IMR-90 (cell line): Measurements from ENCODE around the gene C11orf21. TPM values are rescaled to one million over a fixed set of nuclear protein-coding genes. Genes with fewer than 3 reads are reported as not detected.

Experiments
- ATAC-seq: fragments of 200-7000 bp; cut with Tn5 transposase; 2 replicates; pipeline ENCODE4 v1.9.1; 2020; ENCODE audit warnings: low read depth, mild to moderate bottlenecking, moderate library complexity
- BruUV-seq: library from RNA; stranded (reverse); fragments of 400-500 nt; replicated peaks from 2 replicates; lab custom pipeline; 2021; lab: Mats Ljungman, UMichigan
- CTCF ChIA-PET: fragments of 300-600 bp; formaldehyde crosslinking; extraction: SDS; loops from one replicate; lab custom pipeline; 2021; ENCODE audit warnings: antibody characterized with exemption; lab: Yijun Ruan, JAX
- POLR2A ChIA-PET: fragments of 300-600 bp; sonication (Branson Sonifier 250); formaldehyde crosslinking; loops from one replicate; lab custom pipeline; 2022; ENCODE audit warnings: antibody characterized with exemption; ENCODE audit not compliant: unreplicated experiment; lab: Charles Lee
- DNase-seq: peaks from one replicate; pipeline ENCODE4 v3.0.0; 2013
- H2AFZ ChIP-seq: replicated peaks from 2 replicates; pipeline ENCODE3; 2013; ENCODE audit warnings: low read length, mild to moderate bottlenecking; ENCODE audit not compliant: poor library complexity
- H2AK5ac ChIP-seq: 2 replicates; pipeline ENCODE4 v1.6.1; 2013; ENCODE audit warnings: low read depth, low read length, inconsistent platforms
- H2AK9ac ChIP-seq: replicated peaks from 2 replicates; pipeline ENCODE3; 2013; ENCODE audit warnings: mild to moderate bottlenecking, low read depth, low read length, moderate library complexity; ENCODE audit not compliant: poor library complexity
- H2BK120ac ChIP-seq: 2 replicates; pipeline ENCODE4 v1.6.1; 2013; ENCODE audit warnings: low read depth, low read length, inconsistent platforms
- H2BK15ac ChIP-seq: 3 replicates; pipeline ENCODE4 v1.6.1; 2013; ENCODE audit warnings: low read depth, low read length, inconsistent platforms
- H2BK20ac ChIP-seq: 2 replicates; pipeline ENCODE4 v1.6.1; 2013; ENCODE audit warnings: low read depth, mild to moderate bottlenecking, inconsistent platforms, low read length, moderate library complexity
- H2BK5ac ChIP-seq: 2 replicates; pipeline ENCODE4 v1.6.1; 2013; ENCODE audit warnings: mild to moderate bottlenecking, low read depth, low read length, inconsistent platforms; ENCODE audit not compliant: poor library complexity, severe bottlenecking
- H3K14ac ChIP-seq: replicated peaks from 2 replicates; pipeline ENCODE4 v1.6.1; 2013; ENCODE audit warnings: low read depth, low read length, inconsistent platforms
- H3K18ac ChIP-seq: 2 replicates; pipeline ENCODE4 v1.6.1; 2013; ENCODE audit warnings: low read depth, low read length, control low read depth
- H3K23ac ChIP-seq: 2 replicates; pipeline ENCODE4 v1.6.1; 2013; ENCODE audit warnings: low read depth, low read length, inconsistent platforms
- H3K27ac ChIP-seq: 2 replicates; pipeline ENCODE4 v1.5.1; 2013; ENCODE audit warnings: mild to moderate bottlenecking, control low read depth, low read length; ENCODE audit not compliant: insufficient read depth
- H3K27me3 ChIP-seq: 2 replicates; pipeline ENCODE4 v1.6.1; 2013; ENCODE audit warnings: low read length; ENCODE audit not compliant: control insufficient read depth, insufficient read depth
- H3K36me3 ChIP-seq: 2 replicates; pipeline ENCODE4 v1.6.1; 2013; ENCODE audit warnings: low read length, mixed read lengths; ENCODE audit not compliant: control insufficient read depth, insufficient read depth
- H3K4ac ChIP-seq: 2 replicates; pipeline ENCODE4 v1.6.1; 2013; ENCODE audit warnings: low read depth, low read length, inconsistent platforms
- H3K4me1 ChIP-seq: 2 replicates; pipeline ENCODE4 v1.6.1; 2013; ENCODE audit warnings: low read length, mixed read lengths; ENCODE audit not compliant: control insufficient read depth, insufficient read depth
- H3K4me2 ChIP-seq: 2 replicates; pipeline ENCODE4 v1.6.1; 2013; ENCODE audit warnings: low read depth, mild to moderate bottlenecking, control low read depth, low read length, moderate library complexity
- H3K4me3 ChIP-seq: 2 replicates; pipeline ENCODE4 v1.5.1; 2013; ENCODE audit warnings: low read depth, mild to moderate bottlenecking, control low read depth, low read length, moderate library complexity; ENCODE audit not compliant: insufficient read depth
- H3K56ac ChIP-seq: 2 replicates; pipeline ENCODE4 v1.6.1; 2013; ENCODE audit warnings: low read length, inconsistent platforms; ENCODE audit not compliant: insufficient read depth; ENCODE audit errors: extremely low read depth
- H3K79me1 ChIP-seq, 2 experiments: 2 replicates each; pipeline ENCODE4 v1.6.1; 2013; ENCODE audit warnings: low read length in 2 of 2, inconsistent platforms in 1 of 2, low read depth in 1 of 2
- H3K9ac ChIP-seq: 2 replicates; pipeline ENCODE4 v1.6.1; 2013; ENCODE audit warnings: low read depth, low read length, control low read depth
- H3K9me1 ChIP-seq: 2 replicates; pipeline ENCODE4 v1.6.1; 2013; ENCODE audit warnings: low read length, inconsistent platforms; ENCODE audit not compliant: insufficient read depth
- H3K9me3 ChIP-seq: 2 replicates; pipeline ENCODE4 v1.6.1; 2013; ENCODE audit warnings: low read length; ENCODE audit not compliant: control insufficient read depth, insufficient read depth
- H4K20me1 ChIP-seq: 2 replicates; pipeline ENCODE4 v1.6.1; 2013; ENCODE audit warnings: low read length, inconsistent platforms; ENCODE audit not compliant: insufficient read depth
- H4K5ac ChIP-seq: 2 replicates; pipeline ENCODE4 v1.6.1; 2013; ENCODE audit warnings: mild to moderate bottlenecking, low read depth, low read length, control low read depth
- H4K8ac ChIP-seq, 2 experiments: 2 replicates each; pipeline ENCODE4 v1.6.1; 2013; ENCODE audit warnings: low read depth in 2 of 2, low read length in 2 of 2, control low read depth in 1 of 2, inconsistent platforms in 1 of 2
- H4K91ac ChIP-seq: 2 replicates; pipeline ENCODE4 v1.6.1; 2013; ENCODE audit warnings: low read depth, low read length, inconsistent platforms; ENCODE audit not compliant: insufficient read depth
- BHLHE40 ChIP-seq: fragments of 150-350 bp; IDR thresholded peaks from 2 replicates; pipeline ENCODE4 v1.6.1; 2016; ENCODE audit warnings: mild to moderate bottlenecking, low read depth, low read length
- CEBPB ChIP-seq: IDR thresholded peaks from 2 replicates; pipeline ENCODE4 v1.6.1; 2012; ENCODE audit warnings: low read depth, low read length, improper control_type of control experiment
- CHD1 ChIP-seq: IDR thresholded peaks from 2 replicates; pipeline ENCODE4 v1.6.1; 2012; ENCODE audit warnings: low read depth, low read length, improper control_type of control experiment
- ELK1 ChIP-seq: fragments of 150-350 bp; IDR thresholded peaks from 2 replicates; pipeline ENCODE4 v1.6.1; 2016; ENCODE audit warnings: low read depth, mild to moderate bottlenecking, low read length, moderate library complexity, borderline replicate concordance
- FOS ChIP-seq: fragments of 150-350 bp; IDR thresholded peaks from 2 replicates; pipeline ENCODE4 v1.6.1; 2016; ENCODE audit warnings: low read depth, low read length
- MAFK ChIP-seq: IDR thresholded peaks from 2 replicates; pipeline ENCODE4 v1.6.1; 2012; ENCODE audit warnings: low read depth, low read length, improper control_type of control experiment
- MAZ ChIP-seq: IDR thresholded peaks from 2 replicates; pipeline ENCODE4 v1.6.1; 2012; ENCODE audit warnings: low read depth, mild to moderate bottlenecking, low read length, improper control_type of control experiment, moderate library complexity, borderline replicate concordance
- MXI1 ChIP-seq: IDR thresholded peaks from 2 replicates; pipeline ENCODE4 v1.6.1; 2012; ENCODE audit warnings: low read depth, mild to moderate bottlenecking, low read length, moderate library complexity, borderline replicate concordance
- NFE2L2 ChIP-seq: fragments of 150-350 bp; IDR thresholded peaks from 2 replicates; pipeline ENCODE4 v1.6.1; 2016; ENCODE audit warnings: low read depth, mild to moderate bottlenecking, low read length
- POLR2A ChIP-seq: IDR thresholded peaks from 2 replicates; pipeline ENCODE4 v1.6.1; 2012; ENCODE audit warnings: mild to moderate bottlenecking, low read depth, low read length
- RAD21 ChIP-seq: IDR thresholded peaks from 2 replicates; pipeline ENCODE4 v1.6.1; 2012; ENCODE audit warnings: low read length, improper control_type of control experiment
- RCOR1 ChIP-seq: IDR thresholded peaks from 2 replicates; pipeline ENCODE4 v1.6.1; 2012; ENCODE audit warnings: mild to moderate bottlenecking, low read length, improper control_type of control experiment; ENCODE audit not compliant: insufficient replicate concordance
- RFX5 ChIP-seq: IDR thresholded peaks from 2 replicates; pipeline ENCODE4 v1.8.0; 2012; ENCODE audit warnings: low read depth, mild to moderate bottlenecking, low read length, moderate library complexity
- SMC3 ChIP-seq: fragments of 150-350 bp; IDR thresholded peaks from 2 replicates; pipeline ENCODE4 v1.6.1; 2016; ENCODE audit warnings: low read depth, mild to moderate bottlenecking, antibody characterized with exemption, low read length, moderate library complexity
- WGBS, 2 experiments: methylation state at CpG; one replicate each; pipeline versions ENCODE4 v1.1.5 to v1.1.7; 2013; ENCODE audit warnings: missing lambda C conversion rate in 2 of 2; ENCODE audit not compliant: insufficient read length in 1 of 2; ENCODE audit errors: extremely low coverage in 2 of 2; 5-methylcytosine and 5-hydroxymethylcytosine counted together
- dilution Hi-C: fragments of 300-500 bp; cut with HindIII; formaldehyde crosslinking; loops from one replicate; pipeline ENCODE4 v1.14.3; 2018; ENCODE audit warnings: low sequenced_read_pairs; ENCODE audit not compliant: unreplicated experiment
- in situ Hi-C: fragments of 300-500 bp; cut with MboI; formaldehyde crosslinking; loops from 3 replicates; pipeline ENCODE4 v1.14.3; 2019; ENCODE audit warnings: low sequenced_read_pairs, inconsistent platforms, mixed read lengths
- intact Hi-C: fragments of 100-400 bp; cut with micrococcal nuclease; formaldehyde crosslinking; loops from 2 replicates; pipeline ENCODE4 v1.10.0; 2022
- polyA plus RNA-seq, 3 experiments: library from polyadenylated mRNA; depleted of rRNA; stranded (reverse); fragments of >200 nt; gene quantifications; 2 replicates each; pipeline ENCODE4 v1.2.3, GENCODE V29; 2012; ENCODE audit warnings: low replicate concordance in 1 of 3
- total RNA-seq: library from RNA; depleted of rRNA; stranded (reverse); fragments of >200 nt; gene quantifications from 2 replicates; pipeline ENCODE4 v1.2.3, GENCODE V29; 2012
- TF ChIP-seq, protein P1 (sequence below): fragments of 150-350 bp; IDR thresholded peaks from 2 replicates; pipeline ENCODE4 v1.6.1; 2017; ENCODE audit warnings: mild to moderate bottlenecking, antibody characterized with exemption, low read length, low read depth
- TF ChIP-seq, protein P2 (sequence below): conservative IDR thresholded peaks from 2 replicates; pipeline ENCODE4 v1.5.1; 2012; ENCODE audit warnings: mild to moderate bottlenecking, low read depth, low read length, improper control_type of control experiment

The C11orf21 gene
- total and polyA plus RNA-seq, 2 of the 4 experiments (the other 2 are of a cell fraction) = not detected

DNA sequence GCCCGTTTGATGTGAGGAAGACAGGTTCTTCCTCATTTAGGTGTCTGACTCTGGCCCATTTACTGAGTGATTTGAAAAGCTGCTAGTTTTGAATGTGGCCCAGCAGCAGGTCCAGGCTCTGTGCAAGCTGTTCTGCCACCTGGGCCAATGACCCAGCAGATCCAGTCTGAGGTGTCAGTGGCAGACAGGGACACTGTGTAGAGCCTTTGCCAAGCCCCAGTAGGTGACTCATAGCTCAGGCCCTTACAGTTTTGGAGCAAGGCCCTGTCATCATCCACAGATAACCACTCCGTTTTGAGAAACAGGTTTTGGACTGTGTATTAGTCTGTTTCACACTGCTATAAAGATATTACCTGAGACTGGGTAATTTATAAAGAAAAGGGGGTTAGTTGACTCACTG lies 24.0 kb upstream of the C11orf21 start:
- DNase-seq (peak; percentile 35), ATAC-seq (no peak; the same call in 1 of the 2 replicates)

More for the DNA sequence above, 24.0 kb upstream of the C11orf21 start:
- Histone ChIP-seq H4K91ac (no peak overlapping the region), H3K56ac (no peak overlapping the region), H3K9me3 (no peaks in the 10 kb centered on the region; the same call in 1 of the 2 replicates), H2BK5ac (no peak overlapping the region), H2AK9ac (no peak overlapping the region), H2BK15ac (no peak overlapping the region), H3K9me1 (no peaks in the 10 kb centered on the region), H4K20me1 (no peaks in the 10 kb centered on the region), H3K4me1 (no peaks in the 10 kb centered on the region), H2AK5ac (no peak overlapping the region), H3K4me2 (no peak overlapping the region), H3K4me3 (no peak overlapping the region), H2BK20ac (no peak overlapping the region), H3K4ac (no peak overlapping the region), H3K79me1 (no peaks in the 10 kb centered on the region), H2BK120ac (no peak overlapping the region), H4K5ac (no peak overlapping the region), H3K27me3 (peaks cover 6% of the 10 kb centered on the region), H2AFZ (no peak overlapping the region), H3K27ac (no peak overlapping the region), H3K18ac (no peak overlapping the region), H3K36me3 (no peaks in the 10 kb centered on the region), H3K23ac (no peak overlapping the region), H3K14ac (no peak overlapping the region), H4K8ac (no peak overlapping the region), H3K9ac (no peak overlapping the region)
- intact Hi-C loops (no loop called here), in situ Hi-C loops (no loop called here), dilution Hi-C loops (no loop called here)
- TF ChIP-seq CEBPB = no peak
- TF ChIP-seq POLR2A = no peak
- no peak for TF ChIP-seq RCOR1
- TF ChIP-seq BHLHE40 = no peak
- TF ChIP-seq CHD1 = no peak
- TF ChIP-seq, protein P1, sequence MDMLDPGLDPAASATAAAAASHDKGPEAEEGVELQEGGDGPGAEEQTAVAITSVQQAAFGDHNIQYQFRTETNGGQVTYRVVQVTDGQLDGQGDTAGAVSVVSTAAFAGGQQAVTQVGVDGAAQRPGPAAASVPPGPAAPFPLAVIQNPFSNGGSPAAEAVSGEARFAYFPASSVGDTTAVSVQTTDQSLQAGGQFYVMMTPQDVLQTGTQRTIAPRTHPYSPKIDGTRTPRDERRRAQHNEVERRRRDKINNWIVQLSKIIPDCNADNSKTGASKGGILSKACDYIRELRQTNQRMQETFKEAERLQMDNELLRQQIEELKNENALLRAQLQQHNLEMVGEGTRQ = no peak
- TF ChIP-seq NFE2L2 = no peak
- no peak for TF ChIP-seq ELK1
- TF ChIP-seq FOS = no peak
- TF ChIP-seq, protein P2, sequence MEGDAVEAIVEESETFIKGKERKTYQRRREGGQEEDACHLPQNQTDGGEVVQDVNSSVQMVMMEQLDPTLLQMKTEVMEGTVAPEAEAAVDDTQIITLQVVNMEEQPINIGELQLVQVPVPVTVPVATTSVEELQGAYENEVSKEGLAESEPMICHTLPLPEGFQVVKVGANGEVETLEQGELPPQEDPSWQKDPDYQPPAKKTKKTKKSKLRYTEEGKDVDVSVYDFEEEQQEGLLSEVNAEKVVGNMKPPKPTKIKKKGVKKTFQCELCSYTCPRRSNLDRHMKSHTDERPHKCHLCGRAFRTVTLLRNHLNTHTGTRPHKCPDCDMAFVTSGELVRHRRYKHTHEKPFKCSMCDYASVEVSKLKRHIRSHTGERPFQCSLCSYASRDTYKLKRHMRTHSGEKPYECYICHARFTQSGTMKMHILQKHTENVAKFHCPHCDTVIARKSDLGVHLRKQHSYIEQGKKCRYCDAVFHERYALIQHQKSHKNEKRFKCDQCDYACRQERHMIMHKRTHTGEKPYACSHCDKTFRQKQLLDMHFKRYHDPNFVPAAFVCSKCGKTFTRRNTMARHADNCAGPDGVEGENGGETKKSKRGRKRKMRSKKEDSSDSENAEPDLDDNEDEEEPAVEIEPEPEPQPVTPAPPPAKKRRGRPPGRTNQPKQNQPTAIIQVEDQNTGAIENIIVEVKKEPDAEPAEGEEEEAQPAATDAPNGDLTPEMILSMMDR = no peak
- TF ChIP-seq MXI1 = no peak
- TF ChIP-seq MAFK = no peak
- no peak for TF ChIP-seq SMC3
- TF ChIP-seq MAZ = no peak
- TF ChIP-seq RAD21 = no peak
- no peak for TF ChIP-seq RFX5
- ChIA-PET POLR2A (no interaction called here), CTCF (no interaction called here)
- 67% methylated on average over 1 of the region's 2 CpGs; no CpG with 5 or more reads in 1 of the 2 experiments for WGBS, 2 experiments
- no TSS peak for BruUV-seq
